HFFc6 (cell line): Measurements from ENCODE around the gene MTRF1. TPM values are rescaled to one million over a fixed set of nuclear protein-coding genes. Genes with fewer than 3 reads are reported as not detected.

Source experiments
- DNase-seq: peaks from one replicate; pipeline ENCODE4 v3.0.0-alpha.2; 2018
- H3K27ac Mint-ChIP-seq: 2 replicates; pipeline ENCODE4 v1.8.0; 2020; ENCODE audit warnings: mild to moderate bottlenecking, mixed read lengths
- H3K27me3 Mint-ChIP-seq: 2 replicates; pipeline ENCODE4 v1.8.0; 2021; ENCODE audit warnings: mild to moderate bottlenecking, moderate library complexity, mixed read lengths; ENCODE audit not compliant: insufficient read depth
- H3K36me3 Mint-ChIP-seq: 2 replicates; pipeline ENCODE4 v1.8.0; 2021; ENCODE audit warnings: low read depth, mixed read lengths
- H3K4me1 Mint-ChIP-seq: 2 replicates; pipeline ENCODE4 v1.8.0; 2020; ENCODE audit warnings: low read depth, mixed read lengths
- H3K4me3 Mint-ChIP-seq: 2 replicates; pipeline ENCODE4 v1.8.0; 2020; ENCODE audit warnings: mild to moderate bottlenecking, moderate library complexity, mixed read lengths
- H3K9me3 Mint-ChIP-seq: 2 replicates; pipeline ENCODE4 v1.8.0; 2020; ENCODE audit warnings: mild to moderate bottlenecking, mixed read lengths
- total RNA-seq, 6 experiments: library from RNA; stranded (reverse); fragmentation: NEBNext Ultra II Directional; extraction: Animal tissue kit (Norgen Biotek cat#: 25700); gene quantifications; 2 replicates in 1 of 6; 3 replicates in 5 of 6; pipeline ENCODE4 v1.2.3, GENCODE V29; 2021
- TF ChIP-seq, protein P1 (sequence below): fragments of 200-600 bp; sonication (generic); IDR thresholded peaks from 2 replicates; pipeline ENCODE4 v1.5.0; 2021; ENCODE audit warnings: antibody characterized with exemption, mild to moderate bottlenecking

Gene MTRF1
- total RNA-seq, 6 experiments from 2014 or later: 6.7 to 10.9 (median 9.3) TPM

- no peak overlapping the region for H3K27ac Mint-ChIP-seq
- TF ChIP-seq, protein P1, sequence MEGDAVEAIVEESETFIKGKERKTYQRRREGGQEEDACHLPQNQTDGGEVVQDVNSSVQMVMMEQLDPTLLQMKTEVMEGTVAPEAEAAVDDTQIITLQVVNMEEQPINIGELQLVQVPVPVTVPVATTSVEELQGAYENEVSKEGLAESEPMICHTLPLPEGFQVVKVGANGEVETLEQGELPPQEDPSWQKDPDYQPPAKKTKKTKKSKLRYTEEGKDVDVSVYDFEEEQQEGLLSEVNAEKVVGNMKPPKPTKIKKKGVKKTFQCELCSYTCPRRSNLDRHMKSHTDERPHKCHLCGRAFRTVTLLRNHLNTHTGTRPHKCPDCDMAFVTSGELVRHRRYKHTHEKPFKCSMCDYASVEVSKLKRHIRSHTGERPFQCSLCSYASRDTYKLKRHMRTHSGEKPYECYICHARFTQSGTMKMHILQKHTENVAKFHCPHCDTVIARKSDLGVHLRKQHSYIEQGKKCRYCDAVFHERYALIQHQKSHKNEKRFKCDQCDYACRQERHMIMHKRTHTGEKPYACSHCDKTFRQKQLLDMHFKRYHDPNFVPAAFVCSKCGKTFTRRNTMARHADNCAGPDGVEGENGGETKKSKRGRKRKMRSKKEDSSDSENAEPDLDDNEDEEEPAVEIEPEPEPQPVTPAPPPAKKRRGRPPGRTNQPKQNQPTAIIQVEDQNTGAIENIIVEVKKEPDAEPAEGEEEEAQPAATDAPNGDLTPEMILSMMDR: no peak
- no peak overlapping the region for H3K4me3 Mint-ChIP-seq
- no peaks in the 10 kb centered on the region for H3K9me3 Mint-ChIP-seq
- H3K4me1 Mint-ChIP-seq: peaks cover 14% of the 10 kb centered on the region
- peaks cover 2% of the 10 kb centered on the region; the same call in 1 of the 2 replicates for H3K27me3 Mint-ChIP-seq
- DNase-seq: no peak
- peaks cover 10% of the 10 kb centered on the region; the same call in 1 of the 2 replicates for H3K36me3 Mint-ChIP-seq
These were observed 3.4 kb downstream of the MTRF1 start for GRCh38 chr13:41259875-41260501.

- Mint-ChIP-seq H3K4me1 (peaks cover 10% of the 10 kb centered on the region), H3K27me3 (peaks cover 2% of the 10 kb centered on the region; the same call in 1 of the 2 replicates), H3K4me3 (no peak overlapping the region), H3K9me3 (no peaks in the 10 kb centered on the region), H3K27ac (no peak overlapping the region), H3K36me3 (peaks cover 16% of the 10 kb centered on the region; the same call in 1 of the 2 replicates)
- TF ChIP-seq, protein P1: no peak
- no peak for DNase-seq
These were observed 5.8 kb downstream of the MTRF1 start for GRCh38 chr13:41257535-41257934.

DNA sequence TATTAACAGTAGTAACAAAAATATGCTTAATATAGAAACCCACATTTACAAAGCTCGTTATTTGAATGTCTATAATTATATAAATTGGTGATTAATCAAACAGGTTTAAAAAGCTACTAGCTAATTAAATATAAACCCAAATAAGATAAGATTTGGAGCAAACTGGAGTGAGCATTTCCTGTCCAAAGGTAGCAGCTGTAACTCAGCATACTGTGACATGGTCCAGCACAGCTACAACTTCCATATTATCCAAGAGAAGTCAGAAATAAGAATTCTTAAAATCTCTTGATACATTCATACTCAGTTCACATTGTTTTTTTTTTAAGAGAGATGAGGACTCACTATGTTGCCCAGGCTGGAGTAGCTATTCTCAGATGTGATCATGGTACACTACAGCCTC lies 8.5 kb downstream of the MTRF1 start:
- peaks cover 29% of the 10 kb centered on the region; the same call in 1 of the 2 replicates for H3K36me3 Mint-ChIP-seq
- no peak overlapping the region for H3K4me3 Mint-ChIP-seq
- H3K27me3 Mint-ChIP-seq: no peaks in the 10 kb centered on the region
- no peak for DNase-seq
- no peak overlapping the region for H3K27ac Mint-ChIP-seq
- peaks cover 7% of the 10 kb centered on the region for H3K4me1 Mint-ChIP-seq
- H3K9me3 Mint-ChIP-seq: no peaks in the 10 kb centered on the region
- TF ChIP-seq, protein P1: no peak

- TF ChIP-seq, protein P1: no peak
- H3K4me3 Mint-ChIP-seq: no peak overlapping the region
- H3K36me3 Mint-ChIP-seq: peaks cover 25% of the 10 kb centered on the region; the same call in 1 of the 2 replicates
- DNase-seq: no peak
- H3K9me3 Mint-ChIP-seq: no peaks in the 10 kb centered on the region
- no peaks in the 10 kb centered on the region for H3K4me1 Mint-ChIP-seq
- H3K27ac Mint-ChIP-seq: no peak overlapping the region
- no peaks in the 10 kb centered on the region for H3K27me3 Mint-ChIP-seq
These were observed 12.4 kb downstream of the MTRF1 start for GRCh38 chr13:41250993-41251392.

DNA sequence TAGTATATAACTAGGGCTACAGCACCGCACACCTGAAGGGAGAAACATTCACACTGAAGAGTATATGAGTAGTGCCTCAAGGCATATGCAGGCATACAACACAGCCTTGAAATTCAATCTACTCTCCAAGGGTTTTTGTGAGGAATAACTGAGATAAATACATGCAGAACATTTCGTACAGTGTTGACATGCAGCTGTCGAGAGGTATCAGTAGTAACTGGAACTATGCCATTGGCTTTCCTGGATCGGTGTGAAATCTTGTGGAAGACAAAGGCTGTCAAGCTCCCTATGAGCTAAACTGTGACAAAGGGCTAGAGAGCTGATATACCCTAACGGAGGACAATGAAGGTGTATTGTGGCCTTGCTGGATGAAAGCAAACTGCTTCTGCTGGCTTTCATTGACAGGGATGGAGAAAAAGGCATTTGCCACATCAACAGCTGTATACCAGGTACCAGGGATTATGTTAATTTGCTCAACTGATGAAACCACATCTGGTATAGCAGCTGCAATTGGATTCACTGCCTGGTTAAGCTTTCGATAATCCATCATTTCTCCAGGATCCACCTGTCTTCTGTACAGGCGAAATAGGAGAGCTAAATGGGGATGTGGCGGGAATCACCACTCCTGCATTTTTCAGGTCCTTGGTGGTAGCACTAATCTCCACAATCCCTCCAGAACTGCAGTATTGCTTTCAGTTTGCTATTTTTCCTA lies 16.3 kb downstream of the MTRF1 start:
- Mint-ChIP-seq H3K4me3 (no peak overlapping the region), H3K36me3 (peaks cover 19% of the 10 kb centered on the region; the same call in 1 of the 2 replicates), H3K27ac (no peak overlapping the region), H3K4me1 (peaks cover 18% of the 10 kb centered on the region), H3K27me3 (no peaks in the 10 kb centered on the region), H3K9me3 (no peaks in the 10 kb centered on the region)
- TF ChIP-seq, protein P1: no peak
- no peak for DNase-seq
